Muscle of leg (tissue), 11 donors: ENCODE results near the gene RUFY1. TPM values are rescaled to one million over a fixed set of nuclear protein-coding genes. Genes with fewer than 3 reads are reported as not detected.

ENCODE experiments used
- DNase-seq: peaks from one replicate; pipeline ENCODE4 v3.0.0; 2013
- H3K27ac ChIP-seq: one replicate; pipeline ENCODE4 v1.5.1; 2013; ENCODE audit warnings: mild to moderate bottlenecking, low read length, control low read depth
- H3K27me3 ChIP-seq: one replicate; pipeline ENCODE4 v1.6.1; 2013; ENCODE audit warnings: low read length; ENCODE audit not compliant: control insufficient read depth, insufficient read depth
- H3K36me3 ChIP-seq: one replicate; pipeline ENCODE4 v1.6.1; 2013; ENCODE audit warnings: low read length; ENCODE audit not compliant: control insufficient read depth, insufficient read depth
- H3K4me1 ChIP-seq: one replicate; pipeline ENCODE4 v1.6.1; 2013; ENCODE audit warnings: low read length; ENCODE audit not compliant: control insufficient read depth, insufficient read depth
- H3K4me3 ChIP-seq: one replicate; pipeline ENCODE4 v1.5.1; 2013; ENCODE audit warnings: low read length, control low read depth
- H3K9me3 ChIP-seq: replicated peaks from 2 replicates; pipeline ENCODE4 v1.6.1; 2013; ENCODE audit warnings: low read depth, low read length; ENCODE audit not compliant: control insufficient read depth
- WGBS: methylation state at CpG from one replicate; pipeline ENCODE4 v1.1.5; 2013; ENCODE audit warnings: missing lambda C conversion rate; ENCODE audit not compliant: insufficient coverage; 5-methylcytosine and 5-hydroxymethylcytosine counted together
- polyA plus RNA-seq, 8 donors: library from polyadenylated mRNA; unstranded; fragments of 120-200 nt; gene quantifications; one replicate each; pipeline versions ENCODE4 v1.2.1 to v1.2.3, GENCODE V29; 2013; ENCODE audit warnings: inconsistent platforms in 1 of 8, low replicate concordance in 1 of 8; ENCODE audit not compliant: insufficient read length in 8 of 8, insufficient read depth in 1 of 8
- total RNA-seq: library from RNA; stranded (reverse); fragments of 120-200 nt; gene quantifications from one replicate; pipeline ENCODE4 v1.2.4, GENCODE V29; 2013

RUFY1 gene
- total and polyA plus RNA-seq, 9 donors: 30.9 to 41.0 (median 35.8) TPM

GRCh38 chr5:179618923-179619554 lies 68.7 kb downstream of the RUFY1 start:
- no peak for DNase-seq
- peaks cover 59% of the 10 kb centered on the region for H3K36me3 ChIP-seq
- no peaks in the 10 kb centered on the region for H3K9me3 ChIP-seq
- peaks cover 13% of the 10 kb centered on the region for H3K4me1 ChIP-seq
- H3K27ac ChIP-seq: no peak overlapping the region
- H3K4me3 ChIP-seq: peak overlapping the region; percentile 11
- H3K27me3 ChIP-seq: no peaks in the 10 kb centered on the region
- 0% methylated on average over 1 of the region's 6 CpGs for WGBS

- H3K4me1 ChIP-seq: peaks cover 21% of the 10 kb centered on the region
- H3K9me3 ChIP-seq: no peaks in the 10 kb centered on the region
- H3K4me3 ChIP-seq: peak overlapping the region; percentile 14
- H3K36me3 ChIP-seq: peaks cover 57% of the 10 kb centered on the region
- H3K27me3 ChIP-seq: no peaks in the 10 kb centered on the region
- no peak overlapping the region for H3K27ac ChIP-seq
- no peak for DNase-seq
- no CpG with 5 or more reads among the region's 4 CpGs for WGBS
Measured at GRCh38 chr5:179619776-179620175, 69.4 kb downstream of the RUFY1 start.

DNA sequence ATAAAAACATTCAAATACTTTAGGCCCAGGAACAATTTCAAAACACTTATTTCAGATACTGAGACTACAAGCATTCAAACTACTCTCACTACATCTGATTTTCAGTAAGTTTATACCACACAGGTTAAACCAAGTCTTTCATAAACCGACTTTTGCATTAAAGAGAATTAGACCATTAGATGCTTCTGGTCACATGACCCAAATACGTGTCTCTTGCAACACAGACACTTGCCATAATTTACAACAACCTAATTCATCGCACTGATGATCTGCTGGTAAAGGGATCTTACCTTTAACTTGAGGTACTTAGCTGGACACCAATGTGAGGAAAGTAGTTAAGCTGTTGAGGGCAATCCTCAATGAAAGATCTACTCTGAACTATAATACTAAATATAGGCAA lies 69.9 kb downstream of the RUFY1 start:
- no peak for DNase-seq
- peaks cover 23% of the 10 kb centered on the region for H3K4me1 ChIP-seq
- WGBS: no CpG with 5 or more reads among the region's 3 CpGs
- peaks cover 53% of the 10 kb centered on the region for H3K36me3 ChIP-seq
- H3K27me3 ChIP-seq: no peaks in the 10 kb centered on the region
- H3K9me3 ChIP-seq: no peaks in the 10 kb centered on the region
- peak overlapping the region; percentile 35 for H3K27ac ChIP-seq
- peak overlapping the region; percentile 14 for H3K4me3 ChIP-seq

GRCh38 chr5:179620703-179621350 lies 70.5 kb downstream of the RUFY1 start:
- Histone ChIP-seq H3K4me1 (peaks cover 23% of the 10 kb centered on the region), H3K36me3 (peaks cover 50% of the 10 kb centered on the region), H3K27me3 (no peaks in the 10 kb centered on the region), H3K4me3 (peak overlapping the region; percentile 14), H3K9me3 (no peaks in the 10 kb centered on the region), H3K27ac (peak overlapping the region; percentile 35)
- 0% methylated on average over 2 of the region's 5 CpGs for WGBS
- DNase-seq: no peak

DNA sequence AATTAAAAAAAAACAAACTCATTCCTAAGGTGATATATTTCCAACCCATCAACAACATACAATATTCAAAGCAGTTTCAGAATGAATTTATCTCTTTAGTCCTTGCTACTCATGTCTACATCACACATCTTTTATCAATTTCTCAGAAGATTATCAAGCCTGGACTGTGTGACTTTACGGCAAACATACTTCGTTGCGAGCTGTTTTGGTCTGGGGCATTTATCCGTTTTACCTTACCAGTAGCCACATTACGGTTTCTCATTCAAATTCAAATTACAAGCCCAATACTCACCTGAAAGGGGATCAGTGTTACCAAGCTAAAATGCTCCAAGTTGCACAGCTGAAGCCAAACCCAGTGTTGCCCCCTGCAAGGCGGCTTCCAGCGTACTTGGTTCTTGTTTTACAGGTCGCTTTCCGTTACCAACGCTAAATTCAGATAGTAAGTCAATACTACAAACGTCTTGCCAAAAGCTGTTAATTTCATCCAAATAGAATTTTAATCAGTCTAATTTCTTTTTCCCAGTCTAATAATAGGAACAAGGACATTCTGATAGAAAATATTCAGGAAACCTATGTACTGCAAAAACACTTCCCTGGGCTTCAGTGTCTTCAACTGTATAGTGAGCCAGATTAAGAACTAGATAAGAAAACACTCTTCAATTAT lies 71.3 kb downstream of the RUFY1 start:
- H3K27ac ChIP-seq: peak overlapping the region; percentile 23
- H3K27me3 ChIP-seq: no peaks in the 10 kb centered on the region
- DNase-seq: no peak
- 12% methylated on average over 5 of the region's 11 CpGs for WGBS
- peaks cover 41% of the 10 kb centered on the region for H3K36me3 ChIP-seq
- no peaks in the 10 kb centered on the region for H3K9me3 ChIP-seq
- H3K4me3 ChIP-seq: peak overlapping the region; percentile 71
- peaks cover 23% of the 10 kb centered on the region for H3K4me1 ChIP-seq

DNA sequence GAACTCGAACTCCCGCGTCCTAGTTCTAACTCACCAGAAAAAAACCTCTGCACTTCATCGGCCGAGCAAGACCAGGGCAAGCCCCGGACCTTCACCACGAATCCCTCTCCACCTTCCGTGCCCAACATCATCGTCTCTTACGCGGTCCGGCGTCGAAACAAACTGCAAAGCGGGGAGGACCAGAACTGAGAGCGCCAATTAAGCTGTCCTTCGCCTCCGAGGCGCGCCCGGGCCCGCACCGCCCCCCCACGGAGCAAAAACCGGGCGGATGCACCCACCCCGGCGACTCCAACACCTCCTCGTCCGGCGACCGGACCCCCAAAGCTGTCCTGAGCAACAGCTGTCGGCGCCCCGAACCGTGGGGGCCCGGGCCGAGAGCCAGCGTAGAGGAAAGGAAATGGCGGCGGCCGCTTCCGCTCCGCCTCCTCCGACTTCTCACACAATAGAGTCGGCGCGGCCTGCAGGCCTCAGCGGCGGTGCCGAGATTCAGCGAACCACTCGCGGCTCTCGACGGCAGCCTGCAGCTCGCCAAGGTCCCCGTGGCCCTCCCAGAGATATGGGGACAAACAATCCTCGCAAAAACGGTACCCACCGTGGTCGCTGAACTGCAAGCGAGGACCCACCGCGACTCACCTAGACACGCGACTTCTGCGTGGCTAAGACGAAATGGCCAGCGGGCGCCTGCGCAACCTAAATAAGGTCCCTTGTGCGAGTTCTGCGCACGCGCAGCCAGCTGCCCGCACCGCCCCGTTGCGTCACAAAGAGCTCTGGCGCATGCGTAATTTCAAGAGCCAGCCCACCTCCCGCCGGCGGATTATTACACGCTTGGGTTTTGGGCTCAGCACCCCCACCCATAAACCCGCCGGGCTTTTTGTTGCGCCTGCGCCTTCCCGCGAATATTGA lies 72.9 kb downstream of the RUFY1 start, which contains the start of gene HNRNPH1:
Gene HNRNPH1 (minus strand): TSS at position 669 of the 903 bp plus-strand sequence. CDS start 538 bp downstream, at position 131.
- H3K9me3 ChIP-seq: no peaks in the 10 kb centered on the region
- H3K36me3 ChIP-seq: peaks cover 27% of the 10 kb centered on the region
- H3K27me3 ChIP-seq: no peaks in the 10 kb centered on the region
- 0% methylated on average over 81 of the region's 92 CpGs for WGBS
- peak within 1 kb of the TSS; percentile 71 for H3K4me3 ChIP-seq
- DNase-seq: peak; percentile 100
- H3K27ac ChIP-seq: peak within 1 kb of the TSS; percentile 99
- peaks cover 23% of the 10 kb centered on the region for H3K4me1 ChIP-seq

GRCh38 chr5:179623906-179624741 lies 73.8 kb downstream of the RUFY1 start:
- peaks cover 22% of the 10 kb centered on the region for H3K4me1 ChIP-seq
- WGBS: 7% methylated on average over 58 of the region's 68 CpGs
- peaks cover 21% of the 10 kb centered on the region for H3K36me3 ChIP-seq
- no peaks in the 10 kb centered on the region for H3K9me3 ChIP-seq
- H3K4me3 ChIP-seq: peak overlapping the region; percentile 71
- peak overlapping the region; percentile 99 for H3K27ac ChIP-seq
- DNase-seq: peak; percentile 57
- no peaks in the 10 kb centered on the region for H3K27me3 ChIP-seq

- no peak overlapping the region for H3K4me3 ChIP-seq
- WGBS: 66% methylated on average over 3 of the region's 9 CpGs
- H3K27me3 ChIP-seq: no peaks in the 10 kb centered on the region
- no peaks in the 10 kb centered on the region for H3K9me3 ChIP-seq
- peak; percentile 37 for DNase-seq
- peak overlapping the region; percentile 99 for H3K27ac ChIP-seq
- H3K4me1 ChIP-seq: peaks cover 20% of the 10 kb centered on the region
- H3K36me3 ChIP-seq: peaks cover 19% of the 10 kb centered on the region
Measured at GRCh38 chr5:179624841-179625271, 74.5 kb downstream of the RUFY1 start.
